ENCODE results near the gene SH3GL1. TPM values are rescaled to one million over a fixed set of nuclear protein-coding genes. Genes with fewer than 3 reads are reported as not detected.

The SH3GL1 gene
- total RNA-seq, 3 donors from 2014 or later: 25.6 to 52.5 (median 33.8) TPM

- no peak for DNase-seq (ENCODE audit: low spot score in 2 of 2)
- TF ChIP-seq CTCF (IDR thresholded peaks at IDR 0.05) (no peak), POLR2A (IDR thresholded peaks at IDR 0.05) (no peak), POLR2AphosphoS5 (IDR thresholded peaks at IDR 0.05) (no peak)
- H3K27me3 ChIP-seq: no peaks in the 10 kb centered on the region
- no peaks in the 10 kb centered on the region for H3K9me3 ChIP-seq
- intact Hi-C loops (cut with DNase I; ENCODE audit: low total_unique reads): loop anchor here (10.0 kb wide), 1 partner anchor 265 kb away; no protein-coding TSS in a partner anchor
- H3K4me3 ChIP-seq: peak overlapping the region in 1 of 3 donors; percentile 48
- peaks cover 39 to 44% of the 10 kb centered on the region in 2 donors for H3K4me1 ChIP-seq
- H3K36me3 ChIP-seq: no peaks in the 10 kb centered on the region
- peak overlapping the region; percentile 83 to 96 for H3K27ac ChIP-seq
Observed at GRCh38 chr19:4389511-4390016, 10.8 kb downstream of the SH3GL1 start.

- TF ChIP-seq POLR2A (IDR thresholded peaks at IDR 0.05): no peak
- peak in 1 of 3 donors; percentile 13 for TF ChIP-seq CTCF (IDR thresholded peaks at IDR 0.05)
- no peaks in the 10 kb centered on the region for H3K27me3 ChIP-seq
- peak overlapping the region; percentile 83 to 96 for H3K27ac ChIP-seq
- no peaks in the 10 kb centered on the region for H3K36me3 ChIP-seq
- peaks cover 39 to 44% of the 10 kb centered on the region in 2 donors for H3K4me1 ChIP-seq
- intact Hi-C loops (cut with DNase I; ENCODE audit: low total_unique reads): loop anchor here (10.0 kb wide), 1 partner anchor 266 kb away; no protein-coding TSS in a partner anchor
- no peak for DNase-seq (ENCODE audit: low spot score in 2 of 2)
- H3K4me3 ChIP-seq: no peak overlapping the region
- no peaks in the 10 kb centered on the region for H3K9me3 ChIP-seq
Observed at GRCh38 chr19:4389064-4389375, 11.3 kb downstream of the SH3GL1 start.

- no peaks in the 10 kb centered on the region for H3K27me3 ChIP-seq
- H3K27ac ChIP-seq: peak overlapping the region; percentile 83 to 96
- TF ChIP-seq POLR2A (IDR thresholded peaks at IDR 0.05): no peak
- TF ChIP-seq POLR2AphosphoS5 (IDR thresholded peaks at IDR 0.05): no peak
- peak in 1 of 3 donors; percentile 10 for TF ChIP-seq CTCF (IDR thresholded peaks at IDR 0.05)
- DNase-seq (ENCODE audit: low spot score in 2 of 2): peak in 1 of 2 donors; percentile 83
- no peaks in the 10 kb centered on the region for H3K36me3 ChIP-seq
- H3K4me1 ChIP-seq: peaks cover 39 to 44% of the 10 kb centered on the region in 2 donors
- no peaks in the 10 kb centered on the region for H3K9me3 ChIP-seq
- intact Hi-C loops (cut with DNase I; ENCODE audit: low total_unique reads): loop anchor here (10.0 kb wide), 1 partner anchor 266 kb away; no protein-coding TSS in a partner anchor
- peak overlapping the region in 1 of 3 donors; percentile 19 for H3K4me3 ChIP-seq
Observed at GRCh38 chr19:4388337-4389063, 11.8 kb downstream of the SH3GL1 start.

GRCh38 chr19:4386041-4386782 lies 14.1 kb downstream of the SH3GL1 start:
- H3K27ac ChIP-seq: peak overlapping the region; percentile 20 to 29
- peaks cover 28 to 36% of the 10 kb centered on the region in 2 donors for H3K4me1 ChIP-seq

More at GRCh38 chr19:4386041-4386782, 14.1 kb downstream of the SH3GL1 start:
- Histone ChIP-seq H3K27me3 (no peaks in the 10 kb centered on the region), H3K9me3 (no peaks in the 10 kb centered on the region), H3K36me3 (no peaks in the 10 kb centered on the region), H3K4me3 (no peak overlapping the region)
- peak in 1 of 3 donors; percentile 10 for TF ChIP-seq CTCF (IDR thresholded peaks at IDR 0.05)
- TF ChIP-seq POLR2A (IDR thresholded peaks at IDR 0.05): no peak
- TF ChIP-seq POLR2AphosphoS5 (IDR thresholded peaks at IDR 0.05): no peak
- no peak for DNase-seq (ENCODE audit: low spot score in 2 of 2)
- intact Hi-C loops (cut with DNase I; ENCODE audit: low total_unique reads): loop anchor here (10.0 kb wide), 1 partner anchor 269 kb away; no protein-coding TSS in a partner anchor

Data from breast epithelium (tissue), 4 donors.